ENCODE results near the gene VSIG10L. TPM values are rescaled to one million over a fixed set of nuclear protein-coding genes. Genes with fewer than 3 reads are reported as not detected.

VSIG10L gene
- total RNA-seq, 1 donor, result 0.72 TPM

- no peak overlapping the region for H3K27ac ChIP-seq (ENCODE audit: low read depth, low read length)
- peaks cover 5% of the 10 kb centered on the region for H3K27me3 ChIP-seq (ENCODE audit: insufficient read depth, low read length)
- H3K4me2 ChIP-seq (ENCODE audit: insufficient read depth, low read length), result no peak overlapping the region
- H2AFZ ChIP-seq (ENCODE audit: low read length), result no peak overlapping the region
- no peaks in the 10 kb centered on the region for H3K4me1 ChIP-seq (ENCODE audit: insufficient read depth, low read length)
- H3K36me3 ChIP-seq (ENCODE audit: insufficient read depth, low read length), result no peaks in the 10 kb centered on the region
- H3K9me3 ChIP-seq (ENCODE audit: low read depth, low read length), result no peaks in the 10 kb centered on the region
- no peak for TF ChIP-seq CTCF (IDR thresholded peaks at IDR 0.05; ENCODE audit: extremely low read depth, low read depth, low read length)
- H4K20me1 ChIP-seq (ENCODE audit: insufficient read depth, low read length), result no peaks in the 10 kb centered on the region
- no peak overlapping the region for H3K4me3 ChIP-seq (ENCODE audit: insufficient read depth, low read length)
- no peaks in the 10 kb centered on the region for H3K79me2 ChIP-seq (ENCODE audit: insufficient read depth, low read length)
- DNase-seq (ENCODE audit: insufficient read length, low spot score, missing footprints), result peak; percentile 82
Observed at GRCh38 chr19:51296336-51297093, 45.4 kb downstream of the VSIG10L start.

- no peaks in the 10 kb centered on the region for H3K4me1 ChIP-seq (ENCODE audit: insufficient read depth, low read length)
- H3K27me3 ChIP-seq (ENCODE audit: insufficient read depth, low read length), result peaks cover 5% of the 10 kb centered on the region
- TF ChIP-seq CTCF (IDR thresholded peaks at IDR 0.05; ENCODE audit: extremely low read depth, low read depth, low read length), result no peak
- no peaks in the 10 kb centered on the region for H4K20me1 ChIP-seq (ENCODE audit: insufficient read depth, low read length)
- H3K36me3 ChIP-seq (ENCODE audit: insufficient read depth, low read length), result no peaks in the 10 kb centered on the region
- H3K9me3 ChIP-seq (ENCODE audit: low read depth, low read length), result no peaks in the 10 kb centered on the region
- no peak overlapping the region for H3K4me3 ChIP-seq (ENCODE audit: insufficient read depth, low read length)
- peak; percentile 63 for DNase-seq (ENCODE audit: insufficient read length, low spot score, missing footprints)
- no peak overlapping the region for H2AFZ ChIP-seq (ENCODE audit: low read length)
- H3K79me2 ChIP-seq (ENCODE audit: insufficient read depth, low read length), result no peaks in the 10 kb centered on the region
- H3K4me2 ChIP-seq (ENCODE audit: insufficient read depth, low read length), result no peak overlapping the region
- H3K27ac ChIP-seq (ENCODE audit: low read depth, low read length), result no peak overlapping the region
Observed at GRCh38 chr19:51295382-51296126, 46.4 kb downstream of the VSIG10L start.

GRCh38 chr19:51294977-51295375 lies 47.0 kb downstream of the VSIG10L start:
- H3K27me3 ChIP-seq (ENCODE audit: insufficient read depth, low read length), result peaks cover 5% of the 10 kb centered on the region
- no peaks in the 10 kb centered on the region for H4K20me1 ChIP-seq (ENCODE audit: insufficient read depth, low read length)
- no peak overlapping the region for H3K27ac ChIP-seq (ENCODE audit: low read depth, low read length)
- no peaks in the 10 kb centered on the region for H3K36me3 ChIP-seq (ENCODE audit: insufficient read depth, low read length)
- TF ChIP-seq CTCF (IDR thresholded peaks at IDR 0.05; ENCODE audit: extremely low read depth, low read depth, low read length), result no peak
- no peak for DNase-seq (ENCODE audit: insufficient read length, low spot score, missing footprints)
- H2AFZ ChIP-seq (ENCODE audit: low read length), result no peak overlapping the region
- no peaks in the 10 kb centered on the region for H3K79me2 ChIP-seq (ENCODE audit: insufficient read depth, low read length)
- H3K4me1 ChIP-seq (ENCODE audit: insufficient read depth, low read length), result no peaks in the 10 kb centered on the region
- no peak overlapping the region for H3K4me3 ChIP-seq (ENCODE audit: insufficient read depth, low read length)
- H3K4me2 ChIP-seq (ENCODE audit: insufficient read depth, low read length), result no peak overlapping the region
- no peaks in the 10 kb centered on the region for H3K9me3 ChIP-seq (ENCODE audit: low read depth, low read length)
